Liver (tissue), 9 donors: ENCODE measurements around the gene NDUFAF2. TPM values are rescaled to one million over a fixed set of nuclear protein-coding genes. Genes with fewer than 3 reads are reported as not detected.

Source experiments
- DNase-seq: peaks from one replicate; pipeline ENCODE4 v3.0.0-alpha.2; 2017; ENCODE audit warnings: low spot score
- H3K27ac ChIP-seq, 2 donors: one replicate each; pipeline ENCODE4 v1.7.0; 2013; ENCODE audit warnings: inconsistent platforms in 2 of 2, low read length in 2 of 2, control low read depth in 1 of 2, low read depth in 1 of 2, mild to moderate bottlenecking in 1 of 2
- H3K27me3 ChIP-seq, 4 donors: one replicate each; pipeline versions ENCODE4 v1.6.1 to v1.7.0; 2013; ENCODE audit warnings: low read length in 3 of 4, inconsistent platforms in 1 of 4, mild to moderate bottlenecking in 1 of 4, moderate library complexity in 1 of 4; ENCODE audit not compliant: control insufficient read depth in 4 of 4, insufficient read depth in 4 of 4
- H3K36me3 ChIP-seq, 4 donors: one replicate each; pipeline versions ENCODE4 v1.6.1 to v1.7.0; 2013; ENCODE audit warnings: low read length in 3 of 4, mild to moderate bottlenecking in 3 of 4, low read depth in 1 of 4, moderate library complexity in 1 of 4; ENCODE audit not compliant: control insufficient read depth in 4 of 4, insufficient read depth in 3 of 4
- H3K4me1 ChIP-seq, 4 donors: one replicate each; pipeline versions ENCODE4 v1.6.1 to v1.7.0; 2013; ENCODE audit warnings: low read length in 3 of 4, mild to moderate bottlenecking in 3 of 4, moderate library complexity in 1 of 4; ENCODE audit not compliant: control insufficient read depth in 4 of 4, insufficient read depth in 4 of 4
- H3K4me3 ChIP-seq, 3 donors: one replicate each; pipeline versions ENCODE4 v1.6.1 to v1.7.0; 2013; ENCODE audit warnings: low read length in 3 of 3, control low read depth in 1 of 3, low read depth in 1 of 3, mild to moderate bottlenecking in 1 of 3
- H3K9ac ChIP-seq, 2 donors: one replicate each; pipeline ENCODE4 v1.7.0; 2013; ENCODE audit warnings: low read length in 2 of 2, mild to moderate bottlenecking in 2 of 2, moderate library complexity in 2 of 2, control low read depth in 1 of 2, low read depth in 1 of 2
- H3K9me3 ChIP-seq, 4 donors: one replicate each; pipeline versions ENCODE4 v1.6.1 to v1.7.0; 2013; ENCODE audit warnings: low read length in 3 of 4; ENCODE audit not compliant: control insufficient read depth in 4 of 4
- FOXA1 ChIP-seq: IDR thresholded peaks from 2 replicates; pipeline ENCODE4 v1.6.1; 2016; ENCODE audit warnings: antibody characterized with exemption
- FOXA2 ChIP-seq: IDR thresholded peaks from 2 replicates; pipeline ENCODE4 v1.6.1; 2016; ENCODE audit warnings: antibody characterized with exemption
- GABPA ChIP-seq, 2 donors: IDR thresholded peaks in 1 of 2; conservative IDR thresholded peaks in 1 of 2; 2 replicates each; pipeline ENCODE4 v1.6.1; 2016; ENCODE audit warnings: antibody characterized with exemption in 2 of 2, mild to moderate bottlenecking in 1 of 2, moderate library complexity in 1 of 2
- JUND ChIP-seq, 2 donors: IDR thresholded peaks; 2 replicates each; pipeline ENCODE4 v1.6.1; 2016; ENCODE audit warnings: antibody characterized with exemption in 2 of 2
- NR2F2 ChIP-seq: IDR thresholded peaks from 2 replicates; pipeline ENCODE4 v1.6.1; 2016; ENCODE audit warnings: antibody characterized with exemption
- TAF1 ChIP-seq: conservative IDR thresholded peaks from 2 replicates; pipeline ENCODE4 v1.6.1; 2016; ENCODE audit warnings: antibody characterized with exemption, mild to moderate bottlenecking
- polyA plus RNA-seq, 2 donors: library from polyadenylated mRNA; stranded (reverse) in 1 of 2; unstranded in 1 of 2; fragments of 200-250 nt in 1 of 2; fragments of >200 nt in 1 of 2; fragmentation: Nextera tagmentation in 1 of 2; extraction: Ambion mirVana in 1 of 2; gene quantifications; one replicate each; pipeline versions ENCODE4 v1.2.1 to v1.2.3, GENCODE V29; 2013 to 2015
- total RNA-seq, 2 donors: library from RNA; depleted of rRNA; stranded (reverse); fragments of >200 nt; gene quantifications; one replicate each; pipeline ENCODE4 v1.2.3, GENCODE V29; 2014
- TF ChIP-seq, protein P1 (sequence below): IDR thresholded peaks from 2 replicates; pipeline ENCODE4 v1.6.1; 2016; ENCODE audit warnings: antibody characterized with exemption, mild to moderate bottlenecking
- TF ChIP-seq, protein P2 (sequence below): IDR thresholded peaks from 2 replicates; pipeline ENCODE4 v1.6.1; 2016; ENCODE audit warnings: antibody characterized with exemption
- TF ChIP-seq, protein P3 (sequence below): fragments of 150-350 bp; IDR thresholded peaks from 2 replicates; pipeline ENCODE4 v1.5.1; 2017; ENCODE audit warnings: improper control_type of control experiment, low read depth, low read length; ENCODE audit not compliant: missing input control
- TF ChIP-seq, protein P4 (sequence below): IDR thresholded peaks from 2 replicates; pipeline ENCODE4 v1.6.1; 2016; ENCODE audit warnings: antibody characterized with exemption
- donor health status: healthy.
- donor health status: healthy.
- donor health status: healthy.
- donor health status: healthy.
- donor health status: healthy.

Gene NDUFAF2
- total and polyA plus RNA-seq, 4 donors: 4.3 to 21.3 (median 12.5) TPM

DNA sequence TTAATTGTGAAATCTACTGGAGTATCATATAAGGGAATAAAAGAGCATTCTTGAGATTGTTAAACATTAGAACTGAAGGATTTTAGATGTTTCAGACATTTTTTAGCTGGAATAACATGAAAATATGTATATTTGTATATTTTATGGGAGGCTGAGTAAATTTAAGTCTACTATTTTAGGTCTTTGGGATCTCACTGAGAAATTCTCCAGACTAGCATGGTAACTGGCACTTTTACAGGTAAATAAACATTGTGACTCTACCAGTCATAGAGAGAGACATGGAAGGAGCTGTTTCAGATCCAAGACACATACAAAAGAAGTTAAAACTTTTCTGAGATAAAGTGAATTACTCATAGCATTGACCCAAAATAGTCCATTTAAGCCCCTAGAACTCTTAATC is 59.4 kb downstream of the NDUFAF2 start:
- no peaks in the 10 kb centered on the region for H3K27me3 ChIP-seq
- H3K4me3 ChIP-seq: no peak overlapping the region
- TF ChIP-seq NR2F2 (no peak), TAF1 (no peak), JUND (IDR thresholded peaks at IDR 0.05) (no peak)
- TF ChIP-seq, protein P1, sequence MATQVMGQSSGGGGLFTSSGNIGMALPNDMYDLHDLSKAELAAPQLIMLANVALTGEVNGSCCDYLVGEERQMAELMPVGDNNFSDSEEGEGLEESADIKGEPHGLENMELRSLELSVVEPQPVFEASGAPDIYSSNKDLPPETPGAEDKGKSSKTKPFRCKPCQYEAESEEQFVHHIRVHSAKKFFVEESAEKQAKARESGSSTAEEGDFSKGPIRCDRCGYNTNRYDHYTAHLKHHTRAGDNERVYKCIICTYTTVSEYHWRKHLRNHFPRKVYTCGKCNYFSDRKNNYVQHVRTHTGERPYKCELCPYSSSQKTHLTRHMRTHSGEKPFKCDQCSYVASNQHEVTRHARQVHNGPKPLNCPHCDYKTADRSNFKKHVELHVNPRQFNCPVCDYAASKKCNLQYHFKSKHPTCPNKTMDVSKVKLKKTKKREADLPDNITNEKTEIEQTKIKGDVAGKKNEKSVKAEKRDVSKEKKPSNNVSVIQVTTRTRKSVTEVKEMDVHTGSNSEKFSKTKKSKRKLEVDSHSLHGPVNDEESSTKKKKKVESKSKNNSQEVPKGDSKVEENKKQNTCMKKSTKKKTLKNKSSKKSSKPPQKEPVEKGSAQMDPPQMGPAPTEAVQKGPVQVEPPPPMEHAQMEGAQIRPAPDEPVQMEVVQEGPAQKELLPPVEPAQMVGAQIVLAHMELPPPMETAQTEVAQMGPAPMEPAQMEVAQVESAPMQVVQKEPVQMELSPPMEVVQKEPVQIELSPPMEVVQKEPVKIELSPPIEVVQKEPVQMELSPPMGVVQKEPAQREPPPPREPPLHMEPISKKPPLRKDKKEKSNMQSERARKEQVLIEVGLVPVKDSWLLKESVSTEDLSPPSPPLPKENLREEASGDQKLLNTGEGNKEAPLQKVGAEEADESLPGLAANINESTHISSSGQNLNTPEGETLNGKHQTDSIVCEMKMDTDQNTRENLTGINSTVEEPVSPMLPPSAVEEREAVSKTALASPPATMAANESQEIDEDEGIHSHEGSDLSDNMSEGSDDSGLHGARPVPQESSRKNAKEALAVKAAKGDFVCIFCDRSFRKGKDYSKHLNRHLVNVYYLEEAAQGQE: no peak
- TF ChIP-seq, protein P2, sequence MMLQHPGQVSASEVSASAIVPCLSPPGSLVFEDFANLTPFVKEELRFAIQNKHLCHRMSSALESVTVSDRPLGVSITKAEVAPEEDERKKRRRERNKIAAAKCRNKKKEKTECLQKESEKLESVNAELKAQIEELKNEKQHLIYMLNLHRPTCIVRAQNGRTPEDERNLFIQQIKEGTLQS: no peak
- TF ChIP-seq, protein P3, sequence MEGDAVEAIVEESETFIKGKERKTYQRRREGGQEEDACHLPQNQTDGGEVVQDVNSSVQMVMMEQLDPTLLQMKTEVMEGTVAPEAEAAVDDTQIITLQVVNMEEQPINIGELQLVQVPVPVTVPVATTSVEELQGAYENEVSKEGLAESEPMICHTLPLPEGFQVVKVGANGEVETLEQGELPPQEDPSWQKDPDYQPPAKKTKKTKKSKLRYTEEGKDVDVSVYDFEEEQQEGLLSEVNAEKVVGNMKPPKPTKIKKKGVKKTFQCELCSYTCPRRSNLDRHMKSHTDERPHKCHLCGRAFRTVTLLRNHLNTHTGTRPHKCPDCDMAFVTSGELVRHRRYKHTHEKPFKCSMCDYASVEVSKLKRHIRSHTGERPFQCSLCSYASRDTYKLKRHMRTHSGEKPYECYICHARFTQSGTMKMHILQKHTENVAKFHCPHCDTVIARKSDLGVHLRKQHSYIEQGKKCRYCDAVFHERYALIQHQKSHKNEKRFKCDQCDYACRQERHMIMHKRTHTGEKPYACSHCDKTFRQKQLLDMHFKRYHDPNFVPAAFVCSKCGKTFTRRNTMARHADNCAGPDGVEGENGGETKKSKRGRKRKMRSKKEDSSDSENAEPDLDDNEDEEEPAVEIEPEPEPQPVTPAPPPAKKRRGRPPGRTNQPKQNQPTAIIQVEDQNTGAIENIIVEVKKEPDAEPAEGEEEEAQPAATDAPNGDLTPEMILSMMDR: no peak
- no peak for DNase-seq
- no peaks in the 10 kb centered on the region for H3K4me1 ChIP-seq
- no peaks in the 10 kb centered on the region for H3K9me3 ChIP-seq
- H3K36me3 ChIP-seq: no peaks in the 10 kb centered on the region
- H3K9ac ChIP-seq: no peak overlapping the region
- no peak overlapping the region for H3K27ac ChIP-seq

DNA sequence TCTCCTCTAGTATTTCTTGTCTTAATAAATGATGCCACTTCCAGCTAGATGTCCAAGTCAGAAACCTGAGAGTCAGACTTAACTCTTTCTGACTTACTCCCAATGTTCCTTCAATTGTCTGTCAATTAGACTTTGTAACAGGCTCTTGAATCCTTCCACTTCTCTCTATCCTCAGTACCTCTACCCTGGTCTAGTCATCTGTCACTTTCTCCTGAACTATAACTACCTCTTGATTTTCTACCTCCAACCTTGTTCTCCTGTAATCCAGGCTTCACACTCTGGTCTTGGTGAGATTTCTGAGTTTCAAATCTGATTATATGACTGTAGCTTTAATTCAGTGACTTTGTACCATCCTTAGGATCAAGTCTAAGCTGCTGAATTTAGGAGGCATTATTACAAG is 64.9 kb downstream of the NDUFAF2 start:
- TF ChIP-seq GABPA (IDR thresholded peaks at IDR 0.05 in 1 of 2, conservative IDR thresholded peaks at IDR 0.05 in 1 of 2) (no peak), FOXA2 (no peak), FOXA1 (no peak)
- TF ChIP-seq, protein P3: no peak
- TF ChIP-seq, protein P1: no peak
- TF ChIP-seq, protein P2: no peak
- TF ChIP-seq, protein P4, sequence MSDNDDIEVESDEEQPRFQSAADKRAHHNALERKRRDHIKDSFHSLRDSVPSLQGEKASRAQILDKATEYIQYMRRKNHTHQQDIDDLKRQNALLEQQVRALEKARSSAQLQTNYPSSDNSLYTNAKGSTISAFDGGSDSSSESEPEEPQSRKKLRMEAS: no peak

More for the DNA sequence above, 64.9 kb downstream of the NDUFAF2 start:
- DNase-seq: no peak
- no peak overlapping the region for H3K27ac ChIP-seq
- no peaks in the 10 kb centered on the region for H3K36me3 ChIP-seq
- H3K9me3 ChIP-seq: no peaks in the 10 kb centered on the region
- H3K4me3 ChIP-seq: no peak overlapping the region
- no peaks in the 10 kb centered on the region for H3K4me1 ChIP-seq
- H3K27me3 ChIP-seq: no peaks in the 10 kb centered on the region
- H3K9ac ChIP-seq: no peak overlapping the region
